ENCODE data around the gene ABCC3.

DNA sequence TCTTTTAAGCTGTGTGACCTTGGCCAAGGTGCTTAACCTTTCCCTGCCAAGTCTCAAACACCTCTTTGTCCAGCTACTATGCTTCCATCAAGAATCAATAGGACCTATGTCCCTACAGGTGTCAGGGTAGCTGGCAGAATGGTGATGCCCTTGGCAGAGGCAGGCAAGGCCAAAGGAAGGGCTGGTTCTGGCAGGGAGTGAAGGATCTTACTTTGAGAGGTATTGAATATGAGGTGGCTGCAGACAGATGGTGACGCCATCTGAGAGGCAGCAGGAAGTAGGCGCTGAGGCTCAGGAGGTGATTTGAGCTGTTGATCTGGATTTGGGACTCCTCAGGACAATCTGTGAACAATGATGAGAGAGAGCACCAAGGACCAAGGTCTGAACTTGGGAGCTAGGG is 12.5 kb downstream of the ABCC3 start:
- TF ChIP-seq, protein P1, sequence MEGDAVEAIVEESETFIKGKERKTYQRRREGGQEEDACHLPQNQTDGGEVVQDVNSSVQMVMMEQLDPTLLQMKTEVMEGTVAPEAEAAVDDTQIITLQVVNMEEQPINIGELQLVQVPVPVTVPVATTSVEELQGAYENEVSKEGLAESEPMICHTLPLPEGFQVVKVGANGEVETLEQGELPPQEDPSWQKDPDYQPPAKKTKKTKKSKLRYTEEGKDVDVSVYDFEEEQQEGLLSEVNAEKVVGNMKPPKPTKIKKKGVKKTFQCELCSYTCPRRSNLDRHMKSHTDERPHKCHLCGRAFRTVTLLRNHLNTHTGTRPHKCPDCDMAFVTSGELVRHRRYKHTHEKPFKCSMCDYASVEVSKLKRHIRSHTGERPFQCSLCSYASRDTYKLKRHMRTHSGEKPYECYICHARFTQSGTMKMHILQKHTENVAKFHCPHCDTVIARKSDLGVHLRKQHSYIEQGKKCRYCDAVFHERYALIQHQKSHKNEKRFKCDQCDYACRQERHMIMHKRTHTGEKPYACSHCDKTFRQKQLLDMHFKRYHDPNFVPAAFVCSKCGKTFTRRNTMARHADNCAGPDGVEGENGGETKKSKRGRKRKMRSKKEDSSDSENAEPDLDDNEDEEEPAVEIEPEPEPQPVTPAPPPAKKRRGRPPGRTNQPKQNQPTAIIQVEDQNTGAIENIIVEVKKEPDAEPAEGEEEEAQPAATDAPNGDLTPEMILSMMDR (IDR thresholded peaks at IDR 0.05), result no peak
- TF ChIP-seq POLR2A (IDR thresholded peaks at IDR 0.05), result no peak
- TF ChIP-seq POLR2AphosphoS5 (IDR thresholded peaks at IDR 0.05), result no peak
- no peak for TF ChIP-seq EP300 (IDR thresholded peaks at IDR 0.05)

All from upper lobe of left lung (tissue), 4 donors.